ENCODE measurements around the gene DLGAP1. TPM values are rescaled to one million over a fixed set of nuclear protein-coding genes. Genes with fewer than 3 reads are reported as not detected.
A peak's percentile ranks its signal among the peaks of the same experiment; 100 is the strongest.

The DLGAP1 gene
- total and polyA plus RNA-seq, 10 of the 15 experiments (the other 5 are each of a cell fraction or from before 2014, with no cell fraction given), result 0.23 to 27.6 (median 1.9) TPM

DNA sequence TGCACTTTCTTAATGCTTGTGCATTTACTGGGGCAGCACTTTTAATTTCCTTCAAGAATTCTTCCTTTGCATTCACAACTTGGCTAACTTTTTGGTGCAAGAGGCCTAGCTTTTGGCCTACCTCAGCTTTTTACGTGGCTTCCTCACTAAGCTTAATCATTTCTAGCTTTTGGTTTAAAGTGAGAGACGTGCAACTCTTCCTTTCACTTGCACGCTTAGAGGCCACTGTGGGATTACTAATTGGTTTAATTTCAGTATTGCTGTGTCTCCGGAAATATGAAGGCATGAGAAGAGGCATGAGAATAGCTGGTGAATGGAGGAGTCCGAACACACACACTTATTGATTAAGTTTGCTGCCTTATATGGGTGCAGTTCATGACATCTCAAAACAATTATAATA, 354.1 kb downstream of the DLGAP1 start (continued):
- TF ChIP-seq YY1 (IDR thresholded peaks at IDR 0.05; ENCODE audit: low read depth, low read length), result no peak
- TF ChIP-seq ZNF24 (IDR thresholded peaks at IDR 0.05), result 0 out of 2 replicates have a peak, but pooled peaks have one; percentile 27
- TF ChIP-seq NBN (IDR thresholded peaks at IDR 0.05), result no peak
- TF ChIP-seq JUND (IDR thresholded peaks at IDR 0.05; ENCODE audit: low read depth, low read length), result no peak
- no peak for TF ChIP-seq ZSCAN29 (IDR thresholded peaks at IDR 0.05)
- no peak for TF ChIP-seq ZZZ3 (IDR thresholded peaks at IDR 0.05; ENCODE audit: control insufficient read depth, insufficient read length, low read depth)
- no peak for TF ChIP-seq CHD1 (IDR thresholded peaks at IDR 0.05; ENCODE audit: low read depth, low read length)
- TF ChIP-seq NR2F1 (conservative IDR thresholded peaks at IDR 0.05), result 0 out of 2 replicates have a peak, but pooled peaks have one; percentile 30
- no peak for TF ChIP-seq HDGF (IDR thresholded peaks at IDR 0.05)
- TF ChIP-seq, protein P1, sequence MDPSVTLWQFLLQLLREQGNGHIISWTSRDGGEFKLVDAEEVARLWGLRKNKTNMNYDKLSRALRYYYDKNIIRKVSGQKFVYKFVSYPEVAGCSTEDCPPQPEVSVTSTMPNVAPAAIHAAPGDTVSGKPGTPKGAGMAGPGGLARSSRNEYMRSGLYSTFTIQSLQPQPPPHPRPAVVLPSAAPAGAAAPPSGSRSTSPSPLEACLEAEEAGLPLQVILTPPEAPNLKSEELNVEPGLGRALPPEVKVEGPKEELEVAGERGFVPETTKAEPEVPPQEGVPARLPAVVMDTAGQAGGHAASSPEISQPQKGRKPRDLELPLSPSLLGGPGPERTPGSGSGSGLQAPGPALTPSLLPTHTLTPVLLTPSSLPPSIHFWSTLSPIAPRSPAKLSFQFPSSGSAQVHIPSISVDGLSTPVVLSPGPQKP (IDR thresholded peaks at IDR 0.05; ENCODE audit: low read depth, low read length), result no peak
- TF ChIP-seq BACH1 (IDR thresholded peaks at IDR 0.05; ENCODE audit: borderline replicate concordance), result 0 out of 2 replicates have a peak, but pooled peaks have one; percentile 52
- no peak; the same call in 1 of the 2 replicates for TF ChIP-seq ZNF592 (IDR thresholded peaks at IDR 0.05)
